ENCODE measurements around the gene VWA2.

Gene VWA2

DNA sequence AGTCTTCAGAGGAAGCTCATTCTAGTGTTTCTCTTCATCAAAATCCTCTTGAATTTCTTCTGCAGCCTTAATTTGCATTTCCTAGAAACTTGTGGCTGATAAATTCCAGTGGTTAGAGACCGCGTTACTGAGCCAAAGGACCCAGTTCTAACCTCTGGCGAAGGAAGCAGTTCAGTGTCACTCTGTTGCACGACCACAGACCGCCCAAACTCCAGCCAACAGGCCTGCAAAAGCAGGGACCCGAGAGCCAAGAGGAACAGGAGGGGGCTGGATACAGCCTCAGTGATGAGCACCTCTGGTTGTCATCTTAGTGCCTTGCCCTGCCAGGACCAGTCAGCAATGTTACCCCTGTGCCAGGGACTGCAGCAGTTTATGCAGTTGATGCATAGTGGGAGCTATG lies 95.2 kb downstream of the VWA2 start:
- H3K27ac ChIP-seq: no peak overlapping the region
- TF ChIP-seq, protein P1, sequence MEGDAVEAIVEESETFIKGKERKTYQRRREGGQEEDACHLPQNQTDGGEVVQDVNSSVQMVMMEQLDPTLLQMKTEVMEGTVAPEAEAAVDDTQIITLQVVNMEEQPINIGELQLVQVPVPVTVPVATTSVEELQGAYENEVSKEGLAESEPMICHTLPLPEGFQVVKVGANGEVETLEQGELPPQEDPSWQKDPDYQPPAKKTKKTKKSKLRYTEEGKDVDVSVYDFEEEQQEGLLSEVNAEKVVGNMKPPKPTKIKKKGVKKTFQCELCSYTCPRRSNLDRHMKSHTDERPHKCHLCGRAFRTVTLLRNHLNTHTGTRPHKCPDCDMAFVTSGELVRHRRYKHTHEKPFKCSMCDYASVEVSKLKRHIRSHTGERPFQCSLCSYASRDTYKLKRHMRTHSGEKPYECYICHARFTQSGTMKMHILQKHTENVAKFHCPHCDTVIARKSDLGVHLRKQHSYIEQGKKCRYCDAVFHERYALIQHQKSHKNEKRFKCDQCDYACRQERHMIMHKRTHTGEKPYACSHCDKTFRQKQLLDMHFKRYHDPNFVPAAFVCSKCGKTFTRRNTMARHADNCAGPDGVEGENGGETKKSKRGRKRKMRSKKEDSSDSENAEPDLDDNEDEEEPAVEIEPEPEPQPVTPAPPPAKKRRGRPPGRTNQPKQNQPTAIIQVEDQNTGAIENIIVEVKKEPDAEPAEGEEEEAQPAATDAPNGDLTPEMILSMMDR (conservative IDR thresholded peaks at IDR 0.05): no peak

- TF ChIP-seq, protein P1 (conservative IDR thresholded peaks at IDR 0.05): no peak
- H3K27ac ChIP-seq: no peak overlapping the region
These were observed 96.6 kb downstream of the VWA2 start for GRCh38 chr10:114335614-114336013.

GRCh38 chr10:114336823-114337509 lies 97.9 kb downstream of the VWA2 start:
- TF ChIP-seq, protein P1 (conservative IDR thresholded peaks at IDR 0.05): no peak
- no peak overlapping the region for H3K27ac ChIP-seq

GRCh38 chr10:114337510-114338462 lies 98.7 kb downstream of the VWA2 start:
- H3K27ac ChIP-seq: no peak overlapping the region
- TF ChIP-seq, protein P1 (conservative IDR thresholded peaks at IDR 0.05): no peak

- TF ChIP-seq, protein P1 (conservative IDR thresholded peaks at IDR 0.05): no peak
These were observed 101.8 kb downstream of the VWA2 start for GRCh38 chr10:114340816-114341215.

More at GRCh38 chr10:114340816-114341215, 101.8 kb downstream of the VWA2 start:
- H3K27ac ChIP-seq: no peak overlapping the region
